ENCODE measurements around the gene MTRFR. TPM values are rescaled to one million over a fixed set of nuclear protein-coding genes. Genes with fewer than 3 reads are reported as not detected.

MTRFR gene
- total and polyA plus RNA-seq, 2 donors (not counting 3 experiments of a cell fraction or from before 2014, with no cell fraction given): 9.1 to 14.4 TPM

DNA sequence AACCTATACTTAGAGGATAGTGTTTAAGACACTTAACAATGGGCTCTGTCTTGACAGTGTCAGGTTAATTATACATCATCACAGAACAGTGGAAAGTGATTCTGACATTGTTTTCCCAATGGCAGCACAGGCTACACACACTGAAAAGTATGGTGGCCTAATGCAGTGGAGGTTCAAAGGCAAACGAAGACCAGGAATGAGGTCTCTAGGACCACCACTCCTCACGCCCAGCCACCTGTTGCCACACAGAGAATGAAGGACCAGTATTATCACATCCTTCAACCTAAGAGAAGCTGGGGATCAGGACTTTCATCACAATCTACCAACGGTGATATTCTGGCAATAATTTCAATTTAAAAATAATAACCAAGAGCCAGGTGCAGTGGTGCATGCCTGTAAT lies 73.0 kb downstream of the MTRFR start:
- dilution Hi-C loops (cut with MboI; ENCODE audit: extremely low pct_ligation_motif_present, low sequenced_read_pairs): no loop called here
- no peaks in the 10 kb centered on the region for H3K9me1 ChIP-seq (replicated peaks; ENCODE audit: control insufficient read depth, extremely low read depth, insufficient read depth, low read length)
- H3K9ac ChIP-seq (replicated peaks; ENCODE audit: extremely low read depth, insufficient read depth, low read length): no peak overlapping the region
- H3K27ac ChIP-seq (ENCODE audit: insufficient read depth, low read depth, low read length): no peak overlapping the region
- ChIA-PET CTCF (no interaction called here), POLR2A (interaction anchor here (0.6 kb wide), 1 partner anchor 19 kb away, joined by 5 read pairs; no protein-coding TSS in a partner anchor)
- peaks cover 14 to 24% of the 10 kb centered on the region in 2 experiments for H3K36me3 ChIP-seq (ENCODE audit: control insufficient read depth in 2 of 2, extremely low read depth in 1 of 2, insufficient read depth in 2 of 2, low read length in 2 of 2)
- H3K4me3 ChIP-seq (replicated peaks in 1 of 3; ENCODE audit: insufficient read depth in 1 of 3, low read depth in 1 of 3, low read length in 3 of 3): no peak overlapping the region
- DNase-seq (ENCODE audit: low read depth, low spot score) (no peak), FAIRE-seq (no peak)
- no peaks in the 10 kb centered on the region for H3K79me2 ChIP-seq (ENCODE audit: control insufficient read depth, insufficient read depth, low read length)
- H3K4me1 ChIP-seq (ENCODE audit: control insufficient read depth, extremely low read depth, insufficient read depth, low read length): no peaks in the 10 kb centered on the region
- H4K20me1 ChIP-seq (replicated peaks; ENCODE audit: control insufficient read depth, extremely low read depth, insufficient read depth, low read length): no peaks in the 10 kb centered on the region
- no TSS peak for BruUV-seq (replicated peaks)
- no peaks in the 10 kb centered on the region for H3K9me3 ChIP-seq (replicated peaks; ENCODE audit: control insufficient read depth, insufficient read depth, low read length)
- H3K4me2 ChIP-seq (ENCODE audit: insufficient read depth, low read length): no peak overlapping the region
- TF ChIP-seq, protein P1, sequence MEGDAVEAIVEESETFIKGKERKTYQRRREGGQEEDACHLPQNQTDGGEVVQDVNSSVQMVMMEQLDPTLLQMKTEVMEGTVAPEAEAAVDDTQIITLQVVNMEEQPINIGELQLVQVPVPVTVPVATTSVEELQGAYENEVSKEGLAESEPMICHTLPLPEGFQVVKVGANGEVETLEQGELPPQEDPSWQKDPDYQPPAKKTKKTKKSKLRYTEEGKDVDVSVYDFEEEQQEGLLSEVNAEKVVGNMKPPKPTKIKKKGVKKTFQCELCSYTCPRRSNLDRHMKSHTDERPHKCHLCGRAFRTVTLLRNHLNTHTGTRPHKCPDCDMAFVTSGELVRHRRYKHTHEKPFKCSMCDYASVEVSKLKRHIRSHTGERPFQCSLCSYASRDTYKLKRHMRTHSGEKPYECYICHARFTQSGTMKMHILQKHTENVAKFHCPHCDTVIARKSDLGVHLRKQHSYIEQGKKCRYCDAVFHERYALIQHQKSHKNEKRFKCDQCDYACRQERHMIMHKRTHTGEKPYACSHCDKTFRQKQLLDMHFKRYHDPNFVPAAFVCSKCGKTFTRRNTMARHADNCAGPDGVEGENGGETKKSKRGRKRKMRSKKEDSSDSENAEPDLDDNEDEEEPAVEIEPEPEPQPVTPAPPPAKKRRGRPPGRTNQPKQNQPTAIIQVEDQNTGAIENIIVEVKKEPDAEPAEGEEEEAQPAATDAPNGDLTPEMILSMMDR (IDR thresholded peaks at IDR 0.05; ENCODE audit: extremely low read depth in 1 of 2, insufficient read depth in 1 of 2, low read depth in 1 of 2, low read length in 2 of 2): no peak
- TF ChIP-seq POLR2A (IDR thresholded peaks at IDR 0.05; ENCODE audit: low read depth, low read length) (no peak), POLR2AphosphoS5 (IDR thresholded peaks at IDR 0.05; ENCODE audit: insufficient read depth, low read depth, low read length) (no peak), EZH2 (IDR thresholded peaks at IDR 0.05; ENCODE audit: borderline replicate concordance, low read depth, low read length, severe bottlenecking) (no peak), JUN (IDR thresholded peaks at IDR 0.05; ENCODE audit: borderline replicate concordance, insufficient read depth, insufficient read length, low read depth) (no peak), FOS (IDR thresholded peaks at IDR 0.05; ENCODE audit: borderline replicate concordance, insufficient read depth, low read length) (no peak), MYC (IDR thresholded peaks at IDR 0.05; ENCODE audit: low read depth, low read length) (no peak), GATA2 (IDR thresholded peaks at IDR 0.05; ENCODE audit: insufficient read depth, insufficient read length, low read depth, low read length) (no peak)
- TF ChIP-seq, protein P2, sequence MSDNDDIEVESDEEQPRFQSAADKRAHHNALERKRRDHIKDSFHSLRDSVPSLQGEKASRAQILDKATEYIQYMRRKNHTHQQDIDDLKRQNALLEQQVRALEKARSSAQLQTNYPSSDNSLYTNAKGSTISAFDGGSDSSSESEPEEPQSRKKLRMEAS (IDR thresholded peaks at IDR 0.05; ENCODE audit: insufficient read depth, insufficient read length): no peak
- intact Hi-C loops (cut with micrococcal nuclease): no loop called here
- no peaks in the 10 kb centered on the region for H3K27me3 ChIP-seq (ENCODE audit: control insufficient read depth in 2 of 2, insufficient read depth in 2 of 2, low read length in 2 of 2)
- H2AFZ ChIP-seq (ENCODE audit: low read depth, low read length): no peak overlapping the region

Small RNAs within 50 kb of the gene (small RNA-seq; reads per million reads assigned to genes)
- gene RNA5SP375 (ENCODE audit: insufficient read depth, insufficient read length, low read depth, low replicate concordance): not detected

Other genes with a start within 250 kb of the MTRFR start
- 15.9 and 21.4 TPM in 2 replicates for gene PITPNM2, start 82.3 kb upstream of the MTRFR start, total RNA-seq
- gene PITPNM2, start 82.3 kb upstream of the MTRFR start, polyA plus RNA-seq: 4.2 and 4.4 TPM in 2 replicates
- 42.4 and 55.6 TPM in 2 replicates for gene MPHOSPH9, start 295 bp upstream of the MTRFR start, total RNA-seq
- gene MPHOSPH9, start 295 bp upstream of the MTRFR start, polyA plus RNA-seq: 6.4 and 7.8 TPM in 2 replicates
- 320 and 329 TPM in 2 replicates for gene CDK2AP1, start 38.4 kb downstream of the MTRFR start, total RNA-seq
- gene CDK2AP1, start 38.4 kb downstream of the MTRFR start, polyA plus RNA-seq: 259 and 345 TPM in 2 replicates
- gene SBNO1, start 131.4 kb downstream of the MTRFR start, total RNA-seq: 32.5 and 34.2 TPM in 2 replicates
- 3.8 and 4.8 TPM in 2 replicates for gene SBNO1, start 131.4 kb downstream of the MTRFR start, polyA plus RNA-seq
- 75.4 and 77.4 TPM in 2 replicates for gene KMT5A, start 150.7 kb downstream of the MTRFR start, total RNA-seq
- gene KMT5A, start 150.7 kb downstream of the MTRFR start, polyA plus RNA-seq: 22.3 and 26.1 TPM in 2 replicates
- 4.6 and 7.2 TPM in 2 replicates for gene RILPL2, start 203.2 kb downstream of the MTRFR start, total RNA-seq
- gene RILPL2, start 203.2 kb downstream of the MTRFR start, polyA plus RNA-seq: 3.0 and 3.3 TPM in 2 replicates
- gene SNRNP35, start 224.7 kb downstream of the MTRFR start, total RNA-seq: 27.9 and 30.6 TPM in 2 replicates
- 14.6 and 15.9 TPM in 2 replicates for gene SNRNP35, start 224.7 kb downstream of the MTRFR start, polyA plus RNA-seq